ENCODE results near the gene IL23A. TPM values are rescaled to one million over a fixed set of nuclear protein-coding genes. Genes with fewer than 3 reads are reported as not detected.

The IL23A gene
- total and polyA plus RNA-seq, 2 of the 13 experiments (the other 11 are each of a cell fraction or from before 2014, with no cell fraction given), result 0.33 to 0.35 TPM

DNA sequence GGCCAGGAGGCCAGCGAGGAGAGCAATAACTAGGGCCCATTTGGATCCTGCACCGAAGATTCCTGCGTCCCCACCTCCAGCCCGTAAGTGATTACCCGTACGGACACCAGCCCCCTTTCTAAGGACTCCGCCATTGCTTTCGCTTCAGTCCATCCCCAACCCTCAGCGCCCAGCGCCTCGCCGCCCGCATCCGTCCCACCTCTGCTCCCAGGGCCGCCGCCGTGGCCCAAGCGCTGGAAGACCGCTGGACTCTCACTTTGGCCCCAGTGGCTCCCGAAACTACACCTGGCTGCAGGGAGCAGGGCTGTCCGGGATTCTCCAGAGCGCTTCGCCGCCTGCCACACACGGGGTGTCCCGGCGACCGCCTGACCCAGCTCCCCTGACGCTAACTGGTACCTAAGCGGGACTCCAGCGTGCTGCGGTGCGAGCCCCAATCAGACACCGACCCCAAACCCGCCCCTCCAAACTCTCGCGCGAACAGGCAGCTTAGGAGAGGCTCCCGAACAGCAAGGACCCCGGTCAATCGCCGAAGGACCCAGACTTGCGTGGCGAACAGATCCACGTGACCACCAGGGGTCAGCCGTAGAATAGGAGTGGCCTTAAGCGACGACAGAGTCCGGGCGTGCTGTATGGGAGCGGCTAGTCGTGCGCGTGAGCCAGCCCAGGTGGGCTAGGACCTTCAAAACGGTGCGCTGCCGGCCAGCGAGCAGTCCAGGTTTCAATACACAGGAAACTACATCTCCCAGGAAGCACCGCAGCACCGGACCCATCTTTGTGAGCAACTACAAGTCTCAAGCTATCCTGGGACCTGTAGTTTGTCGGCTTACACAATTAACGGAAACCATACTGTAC lies 22.8 kb upstream of the IL23A start, which contains the start of gene CNPY2 (continued):
- TF ChIP-seq ATRX (CRISPR knock-in tag; IDR thresholded peaks at IDR 0.05; ENCODE audit: borderline replicate concordance) (no peak), ZNF329 (CRISPR knock-in tag; IDR thresholded peaks at IDR 0.05; ENCODE audit: low read depth) (0 out of 2 replicates have a peak, but pooled peaks have one; percentile 67), HCFC1 (IDR thresholded peaks at IDR 0.05; ENCODE audit: low read depth, low read length) (peak; percentile 98), ZNF773 (CRISPR knock-in tag; IDR thresholded peaks at IDR 0.05; ENCODE audit: borderline replicate concordance) (no peak; the same call in 1 of the 2 replicates), KMT2A (CRISPR knock-in tag; IDR thresholded peaks at IDR 0.05) (peak; percentile 74), ZNF180 (CRISPR knock-in tag; IDR thresholded peaks at IDR 0.05; ENCODE audit: borderline replicate concordance, low read depth) (no peak), FOXJ3 (CRISPR knock-in tag; IDR thresholded peaks at IDR 0.05; ENCODE audit: borderline replicate concordance) (peak; percentile 66; the same call in 1 of the 2 replicates), ZNF235 (CRISPR knock-in tag; IDR thresholded peaks at IDR 0.05; ENCODE audit: borderline replicate concordance) (no peak), U2AF2 (IDR thresholded peaks at IDR 0.05; ENCODE audit: low read depth, low read length) (no peak), ZNF143 (CRISPR knock-in tag; IDR thresholded peaks at IDR 0.05) (peak; percentile 99), ZC3H4 (CRISPR knock-in tag; IDR thresholded peaks at IDR 0.05; ENCODE audit: borderline replicate concordance) (no peak; the same call in 1 of the 2 replicates), PHB2 (IDR thresholded peaks at IDR 0.05; ENCODE audit: partially characterized antibody) (no peak), ZNF564 (CRISPR knock-in tag; IDR thresholded peaks at IDR 0.05) (no peak), ADNP (CRISPR knock-in tag; IDR thresholded peaks at IDR 0.05) (no peak), AGO1 (IDR thresholded peaks at IDR 0.05; ENCODE audit: low read depth, low read length, poor library complexity, severe bottlenecking) (no peak)
- TF ChIP-seq, protein P1, sequence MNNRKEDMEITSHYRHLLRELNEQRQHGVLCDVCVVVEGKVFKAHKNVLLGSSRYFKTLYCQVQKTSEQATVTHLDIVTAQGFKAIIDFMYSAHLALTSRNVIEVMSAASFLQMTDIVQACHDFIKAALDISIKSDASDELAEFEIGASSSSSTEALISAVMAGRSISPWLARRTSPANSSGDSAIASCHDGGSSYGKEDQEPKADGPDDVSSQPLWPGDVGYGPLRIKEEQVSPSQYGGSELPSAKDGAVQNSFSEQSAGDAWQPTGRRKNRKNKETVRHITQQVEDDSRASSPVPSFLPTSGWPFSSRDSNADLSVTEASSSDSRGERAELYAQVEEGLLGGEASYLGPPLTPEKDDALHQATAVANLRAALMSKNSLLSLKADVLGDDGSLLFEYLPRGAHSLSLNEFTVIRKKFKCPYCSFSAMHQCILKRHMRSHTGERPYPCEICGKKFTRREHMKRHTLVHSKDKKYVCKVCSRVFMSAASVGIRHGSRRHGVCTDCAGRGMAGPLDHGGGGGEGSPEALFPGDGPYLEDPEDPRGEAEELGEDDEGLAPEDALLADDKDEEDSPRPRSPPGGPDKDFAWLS (CRISPR knock-in tag; IDR thresholded peaks at IDR 0.05; ENCODE audit: borderline replicate concordance), result no peak; the same call in 1 of the 2 replicates
- TF ChIP-seq, protein P2, sequence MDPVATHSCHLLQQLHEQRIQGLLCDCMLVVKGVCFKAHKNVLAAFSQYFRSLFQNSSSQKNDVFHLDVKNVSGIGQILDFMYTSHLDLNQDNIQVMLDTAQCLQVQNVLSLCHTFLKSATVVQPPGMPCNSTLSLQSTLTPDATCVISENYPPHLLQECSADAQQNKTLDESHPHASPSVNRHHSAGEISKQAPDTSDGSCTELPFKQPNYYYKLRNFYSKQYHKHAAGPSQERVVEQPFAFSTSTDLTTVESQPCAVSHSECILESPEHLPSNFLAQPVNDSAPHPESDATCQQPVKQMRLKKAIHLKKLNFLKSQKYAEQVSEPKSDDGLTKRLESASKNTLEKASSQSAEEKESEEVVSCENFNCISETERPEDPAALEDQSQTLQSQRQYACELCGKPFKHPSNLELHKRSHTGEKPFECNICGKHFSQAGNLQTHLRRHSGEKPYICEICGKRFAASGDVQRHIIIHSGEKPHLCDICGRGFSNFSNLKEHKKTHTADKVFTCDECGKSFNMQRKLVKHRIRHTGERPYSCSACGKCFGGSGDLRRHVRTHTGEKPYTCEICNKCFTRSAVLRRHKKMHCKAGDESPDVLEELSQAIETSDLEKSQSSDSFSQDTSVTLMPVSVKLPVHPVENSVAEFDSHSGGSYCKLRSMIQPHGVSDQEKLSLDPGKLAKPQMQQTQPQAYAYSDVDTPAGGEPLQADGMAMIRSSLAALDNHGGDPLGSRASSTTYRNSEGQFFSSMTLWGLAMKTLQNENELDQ (CRISPR knock-in tag; IDR thresholded peaks at IDR 0.05; ENCODE audit: borderline replicate concordance), result no peak
- TF ChIP-seq, protein P3, sequence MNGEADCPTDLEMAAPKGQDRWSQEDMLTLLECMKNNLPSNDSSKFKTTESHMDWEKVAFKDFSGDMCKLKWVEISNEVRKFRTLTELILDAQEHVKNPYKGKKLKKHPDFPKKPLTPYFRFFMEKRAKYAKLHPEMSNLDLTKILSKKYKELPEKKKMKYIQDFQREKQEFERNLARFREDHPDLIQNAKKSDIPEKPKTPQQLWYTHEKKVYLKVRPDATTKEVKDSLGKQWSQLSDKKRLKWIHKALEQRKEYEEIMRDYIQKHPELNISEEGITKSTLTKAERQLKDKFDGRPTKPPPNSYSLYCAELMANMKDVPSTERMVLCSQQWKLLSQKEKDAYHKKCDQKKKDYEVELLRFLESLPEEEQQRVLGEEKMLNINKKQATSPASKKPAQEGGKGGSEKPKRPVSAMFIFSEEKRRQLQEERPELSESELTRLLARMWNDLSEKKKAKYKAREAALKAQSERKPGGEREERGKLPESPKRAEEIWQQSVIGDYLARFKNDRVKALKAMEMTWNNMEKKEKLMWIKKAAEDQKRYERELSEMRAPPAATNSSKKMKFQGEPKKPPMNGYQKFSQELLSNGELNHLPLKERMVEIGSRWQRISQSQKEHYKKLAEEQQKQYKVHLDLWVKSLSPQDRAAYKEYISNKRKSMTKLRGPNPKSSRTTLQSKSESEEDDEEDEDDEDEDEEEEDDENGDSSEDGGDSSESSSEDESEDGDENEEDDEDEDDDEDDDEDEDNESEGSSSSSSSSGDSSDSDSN (CRISPR knock-in tag; IDR thresholded peaks at IDR 0.05), result peak; percentile 77

All from HepG2 (cell line).